Fibroblast of pulmonary artery (primary cell): Measurements from ENCODE around the gene XKRX.

ENCODE experiments used
- DNase-seq: peaks from one replicate; pipeline ENCODE4 v3.0.0-alpha.2; 2010; ENCODE audit warnings: low read depth
- H3K4me3 ChIP-seq: replicated peaks from 2 replicates; pipeline ENCODE4 v1.5.1; 2011; ENCODE audit warnings: low read depth, mild to moderate bottlenecking, control low read depth, low read length, moderate library complexity
- CTCF ChIP-seq: IDR thresholded peaks from 2 replicates; pipeline ENCODE4 v1.5.1; 2011; ENCODE audit warnings: mild to moderate bottlenecking, control low read depth, low read length, inconsistent platforms; ENCODE audit errors: missing control alignments

XKRX gene

DNA sequence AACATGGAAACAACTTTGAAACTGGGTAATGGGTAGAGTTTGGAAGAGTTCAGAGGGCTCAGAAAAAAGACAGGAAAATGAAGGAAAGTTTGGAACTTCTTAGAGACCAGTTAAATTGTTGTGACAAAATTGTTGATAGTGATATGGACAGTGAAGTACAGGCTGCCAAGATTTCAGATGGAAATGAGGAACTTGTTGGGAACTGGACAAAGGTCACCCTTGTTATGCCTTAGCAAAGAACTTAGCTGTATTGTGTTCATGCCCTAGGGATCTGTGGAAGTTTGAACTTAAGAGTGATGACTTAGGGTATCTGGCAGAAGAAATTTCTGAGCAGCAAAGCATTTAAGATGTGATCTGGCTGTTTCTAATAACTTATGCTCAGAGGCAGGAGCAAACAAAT is 35.6 kb upstream of the XKRX start:
- TF ChIP-seq CTCF: no peak

GRCh38 chrX:100962811-100963210 is 34.1 kb upstream of the XKRX start:
- no peak overlapping the region for H3K4me3 ChIP-seq
- no peak for TF ChIP-seq CTCF
- DNase-seq: no peak

More for the DNA sequence above, 35.6 kb upstream of the XKRX start:
- DNase-seq: no peak
- no peak overlapping the region for H3K4me3 ChIP-seq

DNA sequence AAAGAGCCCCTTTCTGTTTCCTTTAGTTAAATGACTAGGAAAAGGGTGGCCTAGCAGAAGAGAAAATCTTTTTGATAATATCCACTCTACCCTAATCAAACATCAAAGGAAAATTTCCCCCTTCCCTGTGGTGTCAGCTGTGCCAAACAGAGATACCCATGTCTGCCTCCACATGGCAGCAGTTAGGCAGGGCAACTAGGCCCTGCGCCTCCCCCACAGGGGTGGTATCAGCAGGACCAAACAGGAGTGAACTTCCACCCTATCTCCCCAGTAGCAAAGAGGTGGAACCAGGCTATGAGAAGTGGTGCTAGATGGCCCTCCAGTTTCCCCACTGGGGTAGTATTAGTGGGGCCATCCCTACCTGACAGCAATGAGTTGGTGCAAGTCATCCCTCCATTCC is 19.8 kb upstream of the XKRX start:
- TF ChIP-seq CTCF: no peak
- H3K4me3 ChIP-seq: no peak overlapping the region
- no peak for DNase-seq

DNA sequence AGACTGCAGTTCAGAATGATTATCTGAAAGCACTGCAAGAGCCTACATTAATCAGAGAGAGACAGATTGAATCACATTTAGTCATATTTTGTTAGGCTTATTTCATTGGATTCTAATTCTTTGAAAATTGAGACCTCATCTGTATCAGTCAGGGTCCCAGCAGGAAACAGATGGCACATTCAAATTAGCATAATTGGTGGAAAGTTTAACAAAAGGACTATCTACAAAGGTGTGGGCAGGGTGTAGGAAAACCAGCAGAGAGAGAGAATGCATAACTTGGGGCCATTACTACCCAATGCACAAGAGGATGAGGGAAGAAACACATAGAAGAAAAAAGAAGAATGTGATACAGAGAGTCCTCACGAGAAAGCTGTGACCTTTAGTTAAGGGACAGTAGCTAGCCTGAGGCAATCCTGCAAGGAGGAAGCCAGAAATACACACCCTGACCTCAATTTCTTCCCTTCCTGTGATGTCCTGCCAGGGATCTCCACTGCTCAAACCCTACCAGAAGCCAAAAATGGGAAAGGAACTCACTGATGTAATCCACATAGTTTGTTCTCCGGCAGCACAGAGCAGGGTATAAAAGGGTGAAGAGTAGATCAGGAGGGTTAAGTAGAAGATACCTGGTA is 17.7 kb upstream of the XKRX start:
- peak; percentile 12 for DNase-seq
- no peak for TF ChIP-seq CTCF
- H3K4me3 ChIP-seq: no peak overlapping the region

DNA sequence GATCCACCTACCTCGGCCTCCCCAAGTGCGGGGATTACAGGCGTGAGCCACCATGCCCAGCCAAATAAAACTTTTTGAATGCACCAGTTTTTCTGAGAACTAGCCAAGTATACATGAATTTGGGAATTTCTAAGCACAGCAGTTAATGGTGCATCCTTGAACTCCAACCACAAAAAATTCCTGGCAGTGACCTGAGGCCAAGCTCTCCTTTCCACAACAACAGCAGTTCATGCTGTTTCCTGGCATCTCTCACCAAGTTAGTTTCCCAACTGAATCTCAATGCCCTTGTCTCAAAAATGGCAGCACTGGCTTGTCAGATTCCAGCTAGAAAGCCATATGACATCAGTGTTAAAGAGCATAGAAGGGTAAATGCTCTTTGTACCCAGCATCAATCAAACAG is 15.9 kb upstream of the XKRX start:
- H3K4me3 ChIP-seq: no peak overlapping the region
- TF ChIP-seq CTCF: no peak
- DNase-seq: no peak

GRCh38 chrX:100939333-100939732 is 10.6 kb upstream of the XKRX start:
- TF ChIP-seq CTCF: no peak
- DNase-seq: no peak
- H3K4me3 ChIP-seq: no peak overlapping the region

DNA sequence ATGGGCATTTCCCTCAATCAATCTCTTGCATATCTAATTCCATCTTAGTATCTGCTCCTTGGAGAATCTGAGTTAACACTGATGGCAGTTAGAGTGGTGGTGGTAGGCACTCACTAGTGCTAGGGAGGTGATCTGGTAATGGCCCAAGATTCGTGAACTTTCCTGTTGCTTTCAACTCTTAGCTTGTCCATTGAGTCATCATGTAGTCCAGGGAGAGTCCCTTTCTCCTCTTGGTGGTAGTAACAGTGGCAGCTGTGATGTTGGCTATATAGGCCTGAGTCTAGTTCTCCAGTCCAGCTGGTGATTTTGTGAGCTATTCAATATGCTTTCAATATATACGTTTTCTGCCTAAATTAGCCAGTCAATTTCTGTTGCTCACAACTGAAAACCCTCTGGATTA is 7.0 kb upstream of the XKRX start:
- no peak overlapping the region for H3K4me3 ChIP-seq
- TF ChIP-seq CTCF: no peak
- DNase-seq: no peak
